ENCODE data around the gene HEYL.

The HEYL gene

GRCh38 chr1:39574646-39575045 is 64.8 kb downstream of the HEYL start:
- H3K4me3 ChIP-seq (ENCODE audit: control insufficient read depth, low read depth, low read length), result peak overlapping the region; percentile 75
- no peak for DNase-seq (ENCODE audit: low read depth)
- TF ChIP-seq CTCF (IDR thresholded peaks at IDR 0.05; ENCODE audit: control insufficient read depth, insufficient read depth, low read depth, low read length, missing control alignments), result no peak
